GM12878 (cell line): ENCODE data around the gene DLX6.

Source experiments
- CTCF ChIP-seq, 3 experiments: IDR thresholded peaks in 2 of 3; conservative IDR thresholded peaks in 1 of 3; 2 replicates each; pipeline ENCODE4 v1.5.1; 2011; ENCODE audit warnings: low read depth in 3 of 3, low read length in 3 of 3, mild to moderate bottlenecking in 3 of 3, control low read depth in 2 of 3, moderate library complexity in 2 of 3, inconsistent platforms in 1 of 3, mixed read lengths in 1 of 3; ENCODE audit not compliant: control insufficient read depth in 2 of 3, insufficient read depth in 1 of 3; ENCODE audit errors: extremely low read depth in 1 of 3
- E4F1 ChIP-seq: fragments of 450-650 bp; IDR thresholded peaks from 2 replicates; pipeline ENCODE4 v1.6.1; 2018; ENCODE audit warnings: borderline replicate concordance, mild to moderate bottlenecking; ENCODE audit not compliant: partially characterized antibody
- EP300 ChIP-seq, 2 experiments: fragments of 150-350 bp in 1 of 2; IDR thresholded peaks; 2 replicates each; pipeline ENCODE4 v1.6.1; 2011 to 2012; ENCODE audit warnings: low read depth in 2 of 2, low read length in 2 of 2, borderline replicate concordance in 1 of 2, improper control_type of control experiment in 1 of 2, inconsistent platforms in 1 of 2; ENCODE audit not compliant: control insufficient read depth in 1 of 2
- FOXK2 ChIP-seq: fragments of 450-650 bp; IDR thresholded peaks from 2 replicates; pipeline ENCODE4 v1.6.1; 2017; ENCODE audit warnings: mild to moderate bottlenecking, moderate library complexity
- MYC ChIP-seq: IDR thresholded peaks from 2 replicates; pipeline ENCODE4 v1.6.1; 2011; ENCODE audit warnings: mild to moderate bottlenecking, low read length, moderate library complexity, inconsistent platforms; ENCODE audit not compliant: insufficient read depth, insufficient replicate concordance, insufficient read length, severe bottlenecking
- SP1 ChIP-seq: IDR thresholded peaks from one replicate; pipeline ENCODE4 v1.6.1; 2011; ENCODE audit warnings: low read depth, low read length
- TAF1 ChIP-seq: IDR thresholded peaks from 2 replicates; pipeline ENCODE4 v1.6.1; 2011; ENCODE audit warnings: mild to moderate bottlenecking, low read depth, low read length, borderline replicate concordance
- ZNF274 ChIP-seq: IDR thresholded peaks from one replicate; pipeline ENCODE4 v1.8.0; 2011; ENCODE audit not compliant: insufficient read length, insufficient read depth

DNA sequence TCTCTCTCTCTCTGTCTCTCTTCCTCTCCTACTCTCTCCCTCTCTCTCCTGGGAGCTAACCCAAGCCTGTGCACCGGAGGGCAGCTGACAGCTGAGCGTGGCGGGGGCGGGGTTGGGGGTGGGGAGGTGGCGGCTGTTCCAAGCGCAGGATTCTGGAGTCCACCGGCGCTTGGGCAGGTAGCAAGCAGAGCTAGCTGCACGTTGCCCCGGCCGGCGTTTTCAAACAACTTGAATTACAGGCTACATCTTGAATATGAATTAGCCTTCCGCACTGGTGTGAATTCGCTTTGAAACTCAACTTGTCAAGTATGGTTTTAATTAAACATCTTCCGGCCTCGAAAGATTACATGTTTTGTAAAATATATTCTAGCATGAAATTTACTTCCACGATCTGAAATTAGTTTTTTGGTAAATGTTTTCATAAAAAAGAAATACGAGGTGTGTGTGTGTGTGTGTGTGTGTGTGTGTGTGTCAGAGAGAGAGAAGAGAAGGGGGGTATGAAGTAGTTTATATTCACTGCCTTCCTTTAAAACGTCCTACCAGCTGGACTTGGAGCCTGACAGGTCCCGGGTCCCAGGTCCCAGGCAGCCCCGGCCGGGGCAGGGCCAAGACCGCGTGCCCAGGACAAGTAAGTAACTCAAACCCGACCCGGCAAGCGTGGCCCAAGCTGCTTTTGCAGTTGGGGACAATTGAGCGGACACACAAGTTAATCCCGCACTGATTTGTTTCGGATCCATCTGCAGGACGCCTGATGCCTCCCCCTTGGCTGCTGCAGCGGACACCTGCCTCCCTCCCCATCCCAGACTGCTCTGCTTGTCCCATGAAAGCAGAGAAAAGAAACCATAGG is 9.0 kb upstream of the DLX6 start:
- TF ChIP-seq MYC = no peak
- TF ChIP-seq FOXK2 = no peak
- no peak for TF ChIP-seq CTCF (IDR thresholded peaks at IDR 0.05 in 2 of 3, conservative IDR thresholded peaks at IDR 0.05 in 1 of 3; ENCODE audit: control insufficient read depth in 2 of 3, extremely low read depth in 1 of 3, insufficient read depth in 1 of 3, low read depth in 3 of 3, low read length in 3 of 3)
- TF ChIP-seq E4F1 = no peak
- no peak for TF ChIP-seq SP1
- no peak for TF ChIP-seq ZNF274
- no peak for TF ChIP-seq EP300 (IDR thresholded peaks at IDR 0.05; ENCODE audit: borderline replicate concordance in 1 of 2, control insufficient read depth in 1 of 2, low read depth in 2 of 2, low read length in 2 of 2)
- TF ChIP-seq TAF1 = no peak
